Stomach (tissue), 9 donors: ENCODE data around the gene PTGES. TPM values are rescaled to one million over a fixed set of nuclear protein-coding genes. Genes with fewer than 3 reads are reported as not detected.
"Not testable (repeated sequence)": the region's sequence is repeated elsewhere in the genome, so short reads cannot be mapped to it uniquely, and the experiment has no call there.

ENCODE experiments used
- DNase-seq, 2 donors: peaks; one replicate each; pipeline versions ENCODE4 v3.0.0 to v3.0.0-alpha.2; 2013 to 2019
- H3K27ac ChIP-seq, 5 donors: fragments of 200-600 bp in 4 of 5; sonication (generic) in 4 of 5; one replicate each; pipeline ENCODE4 v1.5.1; 2013 to 2019; ENCODE audit warnings: mild to moderate bottlenecking in 1 of 5, moderate library complexity in 1 of 5
- H3K27me3 ChIP-seq, 3 donors: fragments of 200-600 bp; sonication (generic); one replicate each; pipeline ENCODE4 v1.5.1; 2017 to 2019; ENCODE audit warnings: mixed run types in 1 of 3
- H3K36me3 ChIP-seq, 4 donors: fragments of 200-600 bp; sonication (generic); 1 replicate in 3 of 4; 2 replicates in 1 of 4; pipeline ENCODE4 v1.5.1; 2016 to 2019
- H3K4me1 ChIP-seq, 4 donors: fragments of 200-600 bp; sonication (generic); one replicate each; pipeline ENCODE4 v1.5.1; 2016 to 2019
- H3K4me3 ChIP-seq, 4 donors: fragments of 200-600 bp; sonication (generic) in 3 of 4; one replicate each; pipeline ENCODE4 v1.5.1; 2016 to 2019; ENCODE audit warnings: mild to moderate bottlenecking in 1 of 4
- H3K9me3 ChIP-seq, 4 donors: fragments of 200-600 bp; sonication (generic); one replicate each; pipeline ENCODE4 v1.5.1; 2016 to 2019
- EP300 ChIP-seq: sonication (generic); formaldehyde crosslinking; IDR thresholded peaks from one replicate; pipeline ENCODE4 v1.6.1; 2017; ENCODE audit warnings: antibody characterized with exemption
- POLR2A ChIP-seq, 4 donors: fragments of 450-650 bp; IDR thresholded peaks; one replicate each; pipeline ENCODE4 v1.6.1; 2016; ENCODE audit warnings: antibody characterized with exemption in 4 of 4, control low read depth in 2 of 4, mild to moderate bottlenecking in 1 of 4, moderate library complexity in 1 of 4
- POLR2AphosphoS5 ChIP-seq, 3 donors: sonication (generic); formaldehyde crosslinking; IDR thresholded peaks; one replicate each; pipeline ENCODE4 v1.6.1; 2016; ENCODE audit warnings: antibody characterized with exemption in 3 of 3
- WGBS, 5 donors: extraction: QIAGEN DNeasy Blood & Tissue Kit in 3 of 5; methylation state at CpG; one replicate each; pipeline versions ENCODE4 v1.1.5 to v1.1.7; 2013 to 2018; 5-methylcytosine and 5-hydroxymethylcytosine counted together
- intact Hi-C: fragments of 100-400 bp; cut with DNase I; formaldehyde crosslinking; loops from one replicate; pipeline ENCODE4 v1.15.1; 2023; ENCODE audit warnings: low total_unique reads
- polyA plus RNA-seq, 3 donors: library from polyadenylated mRNA; stranded (reverse); fragments of 200-250 nt; gene quantifications; one replicate each; pipeline ENCODE4 v1.2.3, GENCODE V29; 2013
- total RNA-seq, 5 donors: library from RNA; depleted of rRNA; stranded (reverse); fragments of >200 nt; gene quantifications; one replicate each; pipeline versions ENCODE4 v1.1.0 to v1.2.3, GENCODE V29; 2014 to 2016
- TF ChIP-seq, protein P1 (sequence below), 7 experiments: fragments of 450-650 bp in 4 of 7; fragments of 200-600 bp in 3 of 7; sonication (generic) in 3 of 7; IDR thresholded peaks; one replicate each; pipeline ENCODE4 v1.5.1; 2016 to 2019; ENCODE audit warnings: antibody characterized with exemption in 7 of 7, control low read depth in 2 of 7, mild to moderate bottlenecking in 1 of 7
- donor health status: healthy with polysubstance abuse.
- donor health status: Bipolar disorder and iron deficiency.
- donor health status: healthy.

PTGES gene
- total and polyA plus RNA-seq, 8 donors: 0.58 to 15.3 (median 3.6) TPM; not detected in 1

DNA sequence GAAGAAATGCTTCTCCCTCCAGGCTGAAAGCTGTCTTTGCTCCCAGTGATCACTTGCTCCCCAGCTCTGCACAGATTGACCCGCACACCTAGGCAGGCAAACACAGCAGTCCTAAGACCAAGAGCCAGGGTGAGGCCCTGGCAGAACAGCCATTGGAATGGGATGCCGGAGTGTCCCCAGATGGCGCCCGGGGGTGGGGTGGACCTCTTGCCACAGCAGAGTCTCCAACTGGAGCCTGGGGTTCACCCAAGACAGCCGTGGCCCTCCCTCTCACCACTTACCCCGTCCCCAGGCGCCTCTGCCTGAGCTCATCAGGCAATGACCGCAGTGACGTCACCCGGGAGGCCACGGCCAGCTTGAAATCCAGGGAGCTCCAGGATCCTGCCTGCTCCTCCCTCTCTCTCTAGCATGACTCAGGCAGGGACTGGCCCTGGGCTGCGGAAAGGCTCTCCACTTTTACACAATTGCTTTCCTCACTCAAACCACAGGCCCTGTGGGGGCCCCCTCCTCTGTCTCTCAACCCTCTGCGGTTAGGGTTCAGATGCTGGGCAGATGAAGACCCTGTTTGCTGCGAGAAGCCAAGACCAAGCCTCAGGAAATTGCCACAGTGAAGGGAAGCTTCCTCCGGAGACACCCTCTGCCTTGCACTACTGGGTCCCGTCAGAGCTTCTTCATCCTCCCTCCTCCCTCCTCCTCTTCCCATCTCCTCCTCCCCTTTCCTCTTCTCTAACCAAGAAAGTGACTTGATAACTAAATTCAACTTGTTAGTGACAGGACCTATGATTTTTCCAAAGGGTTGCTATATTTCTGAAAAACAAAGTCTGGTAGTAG, 24.3 kb upstream of the PTGES start:
- peaks cover 11 to 49% (median 16%) of the 10 kb centered on the region in 4 donors for H3K4me1 ChIP-seq
- H3K27me3 ChIP-seq: peaks cover 0 to 3% (median 0%) of the 10 kb centered on the region in 3 donors
- TF ChIP-seq POLR2AphosphoS5 (IDR thresholded peaks at IDR 0.05) (peak in 2 of 3 donors; percentile 21 to 66), EP300 (no peak)
- TF ChIP-seq, protein P1, sequence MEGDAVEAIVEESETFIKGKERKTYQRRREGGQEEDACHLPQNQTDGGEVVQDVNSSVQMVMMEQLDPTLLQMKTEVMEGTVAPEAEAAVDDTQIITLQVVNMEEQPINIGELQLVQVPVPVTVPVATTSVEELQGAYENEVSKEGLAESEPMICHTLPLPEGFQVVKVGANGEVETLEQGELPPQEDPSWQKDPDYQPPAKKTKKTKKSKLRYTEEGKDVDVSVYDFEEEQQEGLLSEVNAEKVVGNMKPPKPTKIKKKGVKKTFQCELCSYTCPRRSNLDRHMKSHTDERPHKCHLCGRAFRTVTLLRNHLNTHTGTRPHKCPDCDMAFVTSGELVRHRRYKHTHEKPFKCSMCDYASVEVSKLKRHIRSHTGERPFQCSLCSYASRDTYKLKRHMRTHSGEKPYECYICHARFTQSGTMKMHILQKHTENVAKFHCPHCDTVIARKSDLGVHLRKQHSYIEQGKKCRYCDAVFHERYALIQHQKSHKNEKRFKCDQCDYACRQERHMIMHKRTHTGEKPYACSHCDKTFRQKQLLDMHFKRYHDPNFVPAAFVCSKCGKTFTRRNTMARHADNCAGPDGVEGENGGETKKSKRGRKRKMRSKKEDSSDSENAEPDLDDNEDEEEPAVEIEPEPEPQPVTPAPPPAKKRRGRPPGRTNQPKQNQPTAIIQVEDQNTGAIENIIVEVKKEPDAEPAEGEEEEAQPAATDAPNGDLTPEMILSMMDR (IDR thresholded peaks at IDR 0.05): no peak
- peak overlapping the region in 1 of 4 donors; percentile 6 for H3K4me3 ChIP-seq
- peak; percentile 86 to 96 for DNase-seq
- H3K36me3 ChIP-seq: no peaks in the 10 kb centered on the region
- 7 to 33% (median 24%) methylated on average over 7 to 16 of the region's 16 CpGs for WGBS, 5 donors
- intact Hi-C loops: no loop called here
- H3K27ac ChIP-seq: peak overlapping the region; percentile 61 to 83 (median 79)
- no peaks in the 10 kb centered on the region for H3K9me3 ChIP-seq

DNA sequence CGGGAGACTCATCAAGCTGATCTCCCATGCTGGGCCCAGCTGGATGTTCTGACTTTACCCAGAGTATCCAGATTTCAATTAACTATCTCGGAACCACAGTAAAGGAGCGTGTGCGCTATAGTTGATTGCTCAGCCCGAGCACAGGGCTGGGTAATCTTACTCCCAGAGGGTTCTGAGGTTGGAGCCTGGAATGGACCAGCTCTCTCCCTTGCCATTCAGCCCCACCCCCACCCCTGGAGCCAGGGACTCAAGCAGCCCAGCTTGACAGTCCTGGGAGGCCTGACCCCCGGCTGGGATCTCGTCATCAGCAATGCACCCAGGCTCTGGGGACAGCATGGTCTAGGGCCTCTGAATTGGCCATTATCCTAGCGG, 23.7 kb upstream of the PTGES start:
- Histone ChIP-seq H3K36me3 (no peaks in the 10 kb centered on the region), H3K27me3 (peaks cover 0 to 3% (median 0%) of the 10 kb centered on the region in 3 donors), H3K4me3 (no peak overlapping the region), H3K27ac (peak overlapping the region; percentile 35 to 83 (median 79)), H3K9me3 (no peaks in the 10 kb centered on the region), H3K4me1 (peaks cover 11 to 49% (median 16%) of the 10 kb centered on the region in 4 donors)
- intact Hi-C loops: no loop called here
- TF ChIP-seq, protein P1 (IDR thresholded peaks at IDR 0.05): no peak
- TF ChIP-seq POLR2A (IDR thresholded peaks at IDR 0.05): no peak
- TF ChIP-seq EP300: no peak
- no peak for TF ChIP-seq POLR2AphosphoS5 (IDR thresholded peaks at IDR 0.05)
- peak in 1 of 2 donors; percentile 41 for DNase-seq
- 66 to 75% (median 72%) methylated on average over 5 to 8 of the region's 8 CpGs for WGBS, 5 donors

DNA sequence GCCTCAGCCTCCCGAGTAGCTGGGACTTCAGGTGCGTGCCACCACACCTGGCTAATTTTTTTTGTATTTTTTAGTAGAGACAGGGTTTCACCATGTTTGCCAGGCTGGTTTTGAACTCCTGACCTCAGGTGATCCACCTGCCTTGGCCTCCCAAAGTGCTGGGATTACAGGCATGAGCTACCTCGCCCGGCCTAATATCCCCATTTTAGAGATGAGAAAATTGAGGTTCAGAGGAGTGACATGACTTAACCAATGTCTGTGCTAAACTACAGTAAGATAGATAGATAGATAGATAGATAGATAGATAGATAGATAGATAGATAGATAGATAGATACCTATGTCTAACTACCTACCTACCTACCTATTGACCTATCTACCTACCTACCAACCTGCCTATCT, 23.3 kb upstream of the PTGES start:
- H3K9me3 ChIP-seq, DNase-seq, H3K36me3 ChIP-seq, H3K4me3 ChIP-seq, intact Hi-C loops, H3K27me3 ChIP-seq: not testable (repeated sequence)
- H3K4me1 ChIP-seq: peaks cover 11 to 49% (median 16%) of the 10 kb centered on the region in 4 donors
- 83 to 95% (median 91%) methylated on average over 4 of the region's 4 CpGs for WGBS, 5 donors
- peak overlapping the region in 2 of 5 donors; percentile 79 to 83 for H3K27ac ChIP-seq

DNA sequence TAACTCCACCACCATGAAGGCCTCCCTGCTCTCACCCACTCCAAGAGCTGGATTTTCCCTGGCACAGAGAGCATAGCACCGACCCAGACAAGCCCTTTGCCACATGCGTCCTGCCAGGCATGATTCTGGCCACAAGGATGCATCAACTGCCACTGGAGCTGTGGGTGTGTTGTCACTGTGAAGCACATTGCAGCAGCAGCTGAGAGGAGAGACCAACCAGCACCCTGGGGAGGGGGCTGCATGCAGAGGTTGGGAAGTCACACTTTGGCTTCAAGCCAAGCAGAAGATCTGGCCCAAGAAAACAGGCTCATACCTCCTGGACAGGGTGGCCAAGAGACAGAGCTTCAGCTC, 22.6 kb upstream of the PTGES start:
- intact Hi-C loops: no loop called here
- no peak for DNase-seq
- H3K9me3 ChIP-seq: no peaks in the 10 kb centered on the region
- H3K27me3 ChIP-seq: peaks cover 0 to 3% (median 0%) of the 10 kb centered on the region in 3 donors
- TF ChIP-seq POLR2A (IDR thresholded peaks at IDR 0.05) (no peak), EP300 (no peak), POLR2AphosphoS5 (IDR thresholded peaks at IDR 0.05) (no peak)
- TF ChIP-seq, protein P1 (IDR thresholded peaks at IDR 0.05): no peak
- peaks cover 11 to 49% (median 16%) of the 10 kb centered on the region in 4 donors for H3K4me1 ChIP-seq
- no peaks in the 10 kb centered on the region for H3K36me3 ChIP-seq
- no peak overlapping the region for H3K4me3 ChIP-seq
- 49 to 63% (median 63%) methylated on average over 2 of the region's 2 CpGs for whole genome bisulfite sequencing, 5 donors
- peak overlapping the region in 1 of 5 donors; percentile 83 for H3K27ac ChIP-seq
